Measurements from ENCODE around the gene DNASE1L1. TPM values are rescaled to one million over a fixed set of nuclear protein-coding genes. Genes with fewer than 3 reads are reported as not detected.
A peak's percentile ranks its signal among the peaks of the same experiment; 100 is the strongest.

Gene DNASE1L1
- total RNA-seq, 1 donor from 2014 or later: 14.2 TPM

- Mint-ChIP-seq H3K4me3 (peak overlapping the region; percentile 87), H3K27me3 (ENCODE audit: insufficient read depth, low read depth) (peaks cover 16% of the 10 kb centered on the region), H3K4me1 (peaks cover 10% of the 10 kb centered on the region), H3K36me3 (peaks cover 6% of the 10 kb centered on the region), H3K27ac (peak overlapping the region; percentile 97), H3K9me3 (peaks cover 28% of the 10 kb centered on the region)
- no peak overlapping the region for H2AFZ ChIP-seq (replicated peaks)
- H3K27me3 ChIP-seq: no peaks in the 10 kb centered on the region
- H3K9ac ChIP-seq: peak overlapping the region; percentile 75
- H3K36me3 ChIP-seq: no peaks in the 10 kb centered on the region
- peak overlapping the region; percentile 98 for H3K27ac ChIP-seq
- H3K9me3 ChIP-seq (ENCODE audit: low read depth): no peaks in the 10 kb centered on the region
- H4K20me1 ChIP-seq (ENCODE audit: low read depth): peaks cover 33% of the 10 kb centered on the region
- H3K79me2 ChIP-seq (ENCODE audit: low read depth): peaks cover 36% of the 10 kb centered on the region
- DNase-seq (ENCODE audit: low spot score): peak; percentile 80
- no peak for TF ChIP-seq EZH2phosphoT487 (IDR thresholded peaks at IDR 0.05)
- no peak for TF ChIP-seq EZH2 (IDR thresholded peaks at IDR 0.05)
- no peak for TF ChIP-seq CTCF (IDR thresholded peaks at IDR 0.05)
- H3F3A ChIP-seq (ENCODE audit: low read depth): peaks cover 8% of the 10 kb centered on the region
- peak overlapping the region; percentile 86 for H3K4me2 ChIP-seq
- no peaks in the 10 kb centered on the region for H3K4me1 ChIP-seq
- H3K4me3 ChIP-seq: peak overlapping the region; percentile 71
Measured at GRCh38 chrX:154436374-154436982, 27.4 kb upstream of the DNASE1L1 start.

- no peak for TF ChIP-seq EZH2phosphoT487 (IDR thresholded peaks at IDR 0.05)
- no peak for TF ChIP-seq CTCF (IDR thresholded peaks at IDR 0.05)
- no peak for TF ChIP-seq EZH2 (IDR thresholded peaks at IDR 0.05)
- Histone ChIP-seq H2AFZ (replicated peaks) (no peak overlapping the region), H3K79me2 (ENCODE audit: low read depth) (peaks cover 32% of the 10 kb centered on the region), H3K9me3 (ENCODE audit: low read depth) (no peaks in the 10 kb centered on the region), H3K4me2 (no peak overlapping the region), H3F3A (ENCODE audit: low read depth) (peaks cover 8% of the 10 kb centered on the region), H3K4me1 (no peaks in the 10 kb centered on the region), H3K4me3 (no peak overlapping the region), H4K20me1 (ENCODE audit: low read depth) (peaks cover 26% of the 10 kb centered on the region), H3K9ac (no peak overlapping the region), H3K27ac (no peak overlapping the region), H3K27me3 (no peaks in the 10 kb centered on the region), H3K36me3 (no peaks in the 10 kb centered on the region)
- no peak for DNase-seq (ENCODE audit: low spot score)
- Mint-ChIP-seq H3K4me1 (peaks cover 13% of the 10 kb centered on the region), H3K27me3 (ENCODE audit: insufficient read depth, low read depth) (peaks cover 19% of the 10 kb centered on the region), H3K4me3 (peak overlapping the region; percentile 87), H3K9me3 (peaks cover 29% of the 10 kb centered on the region), H3K27ac (no peak overlapping the region), H3K36me3 (peaks cover 11% of the 10 kb centered on the region)
Measured at GRCh38 chrX:154435171-154435733, 26.2 kb upstream of the DNASE1L1 start.

- peaks cover 16% of the 10 kb centered on the region for H3K4me1 Mint-ChIP-seq
- Histone ChIP-seq H3K9ac (no peak overlapping the region), H3K27ac (no peak overlapping the region), H3K9me3 (ENCODE audit: low read depth) (no peaks in the 10 kb centered on the region), H3K4me3 (no peak overlapping the region), H4K20me1 (ENCODE audit: low read depth) (peaks cover 20% of the 10 kb centered on the region), H3F3A (ENCODE audit: low read depth) (peaks cover 8% of the 10 kb centered on the region), H3K36me3 (no peaks in the 10 kb centered on the region), H3K27me3 (no peaks in the 10 kb centered on the region), H3K79me2 (ENCODE audit: low read depth) (peaks cover 25% of the 10 kb centered on the region), H2AFZ (replicated peaks) (no peak overlapping the region), H3K4me1 (no peaks in the 10 kb centered on the region), H3K4me2 (no peak overlapping the region)
- no peak overlapping the region for H3K27ac Mint-ChIP-seq
- H3K9me3 Mint-ChIP-seq: peaks cover 30% of the 10 kb centered on the region
- no peak for DNase-seq (ENCODE audit: low spot score)
- H3K27me3 Mint-ChIP-seq (ENCODE audit: insufficient read depth, low read depth): peaks cover 18% of the 10 kb centered on the region
- peaks cover 10% of the 10 kb centered on the region for H3K36me3 Mint-ChIP-seq
- TF ChIP-seq CTCF (IDR thresholded peaks at IDR 0.05): no peak
- no peak for TF ChIP-seq EZH2phosphoT487 (IDR thresholded peaks at IDR 0.05)
- TF ChIP-seq EZH2 (IDR thresholded peaks at IDR 0.05): no peak
- no peak overlapping the region for H3K4me3 Mint-ChIP-seq
Measured at GRCh38 chrX:154434394-154435168, 25.5 kb upstream of the DNASE1L1 start.
